GM19043 (cell line): Measurements from ENCODE around the gene CDK3.
"Not testable (repeated sequence)": the region's sequence is repeated elsewhere in the genome, so short reads cannot be mapped to it uniquely, and the experiment has no call there.

Experiments used
- ATAC-seq: cut with Tn5 transposase; IDR thresholded peaks from one replicate; pipeline ENCODE4 v1.9.1; 2021; ENCODE audit warnings: low read depth; ENCODE audit not compliant: unreplicated experiment

CDK3 gene

GRCh38 chr17:76036497-76037261 is 36.0 kb downstream of the CDK3 start:
- no peak for ATAC-seq

DNA sequence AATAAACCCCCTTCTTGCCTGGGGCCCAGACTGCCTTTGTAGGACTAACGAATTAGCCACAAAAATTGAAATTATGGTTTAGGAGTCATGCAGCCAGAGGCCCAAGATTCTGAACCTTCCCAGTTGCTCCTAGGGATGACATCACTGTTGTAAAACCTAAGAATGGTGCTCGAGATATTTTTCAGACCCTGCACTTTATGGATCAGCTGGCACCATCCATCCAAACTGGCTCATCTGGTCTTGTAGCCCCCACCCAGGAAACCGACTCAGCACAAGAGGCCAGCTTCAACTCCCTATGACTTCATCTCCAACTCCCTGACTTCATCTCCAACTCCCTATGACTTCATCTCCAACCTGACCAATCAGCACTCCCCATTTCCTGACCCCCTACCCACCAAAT is 37.4 kb downstream of the CDK3 start:
- no peak for ATAC-seq

DNA sequence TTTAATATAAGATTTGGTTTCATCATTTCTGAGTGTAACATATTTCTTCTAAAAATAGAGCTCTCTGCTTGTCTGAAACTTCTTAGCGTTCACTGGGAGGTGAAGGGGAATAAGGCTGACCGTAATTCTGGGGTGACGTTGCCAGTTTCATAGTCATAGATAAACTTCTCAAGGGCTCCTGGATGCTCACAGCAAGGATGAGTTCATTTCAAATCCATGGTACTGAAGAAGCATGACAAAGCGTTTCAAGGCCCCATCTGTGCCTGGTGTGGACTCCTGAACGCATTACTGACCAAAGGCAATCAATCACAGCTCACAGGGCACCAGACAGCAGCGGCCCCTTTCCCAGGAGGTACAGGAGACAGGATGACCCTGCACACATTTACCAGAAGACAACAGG is 38.5 kb downstream of the CDK3 start:
- ATAC-seq = no peak

- ATAC-seq = no peak
Observed at GRCh38 chr17:76040376-76040775, 39.7 kb downstream of the CDK3 start.

- not testable (repeated sequence) for ATAC-seq
Observed at GRCh38 chr17:76042868-76043267, 42.2 kb downstream of the CDK3 start.

GRCh38 chr17:76044475-76045007 is 43.9 kb downstream of the CDK3 start:
- ATAC-seq = not testable (repeated sequence)

- no peak for ATAC-seq
Observed at GRCh38 chr17:76046064-76046463, 45.4 kb downstream of the CDK3 start.

GRCh38 chr17:76048025-76048605 is 47.5 kb downstream of the CDK3 start:
- no peak for ATAC-seq

DNA sequence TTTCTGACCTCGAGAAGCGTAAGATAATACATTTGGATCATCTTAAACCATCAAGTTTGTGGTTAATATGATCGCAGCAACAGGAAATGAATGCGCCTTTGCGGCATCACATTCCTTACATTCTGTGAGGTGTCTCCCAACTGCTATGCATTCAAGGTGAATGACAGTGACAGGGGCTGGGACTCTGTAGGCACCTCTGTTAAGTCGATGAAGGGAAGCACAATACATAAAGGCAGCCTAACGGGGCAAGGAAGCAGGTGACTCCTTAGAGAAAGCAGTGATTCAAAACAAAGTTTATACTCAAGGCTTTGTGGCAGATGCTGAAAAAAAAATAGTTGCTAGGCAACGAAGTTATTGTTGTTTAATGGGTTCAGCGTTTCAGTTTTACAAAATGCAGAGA is 48.1 kb downstream of the CDK3 start:
- ATAC-seq = no peak

DNA sequence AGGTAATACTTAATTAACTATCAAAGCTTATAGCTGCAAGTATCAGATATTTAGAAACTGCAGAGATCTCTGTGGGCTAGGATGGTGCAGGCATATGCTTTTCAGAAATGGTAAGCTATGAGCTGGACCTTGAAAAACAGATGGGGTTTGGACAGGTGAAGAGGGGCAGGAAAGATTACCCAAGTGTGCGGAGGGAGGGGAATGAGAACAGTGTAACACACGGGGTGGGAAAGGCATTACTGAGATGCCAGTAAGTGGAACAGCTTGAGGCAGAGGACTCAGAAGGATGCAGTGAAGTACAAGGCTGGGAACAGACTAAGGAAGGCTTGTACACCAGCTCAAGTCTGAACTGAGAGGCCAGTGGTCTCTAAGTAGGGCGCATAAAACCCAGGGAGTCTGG is 48.6 kb downstream of the CDK3 start:
- ATAC-seq = no peak

GRCh38 chr17:76049836-76050537 is 49.3 kb downstream of the CDK3 start:
- no peak for ATAC-seq

GRCh38 chr17:76050538-76051467 is 50.1 kb downstream of the CDK3 start:
- ATAC-seq = no peak

DNA sequence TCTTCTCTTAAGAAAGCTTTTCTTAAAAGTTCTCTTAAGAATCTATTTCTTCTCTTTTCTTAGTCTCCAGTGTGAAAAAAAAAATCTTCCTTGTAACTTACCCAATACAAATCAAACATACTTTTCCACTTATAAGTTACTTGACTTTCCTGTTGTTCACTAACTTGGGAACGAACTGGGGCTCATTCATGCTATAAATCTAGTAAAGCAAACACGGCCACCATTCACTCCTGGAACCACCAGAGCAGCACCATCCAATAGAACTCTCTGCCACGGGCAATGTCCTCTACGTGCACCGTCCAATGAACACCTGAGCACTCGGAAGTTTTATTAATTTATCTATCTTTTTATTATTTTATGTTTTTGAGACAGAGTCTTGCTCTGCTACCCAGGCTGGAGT is 50.9 kb downstream of the CDK3 start:
- no peak for ATAC-seq

DNA sequence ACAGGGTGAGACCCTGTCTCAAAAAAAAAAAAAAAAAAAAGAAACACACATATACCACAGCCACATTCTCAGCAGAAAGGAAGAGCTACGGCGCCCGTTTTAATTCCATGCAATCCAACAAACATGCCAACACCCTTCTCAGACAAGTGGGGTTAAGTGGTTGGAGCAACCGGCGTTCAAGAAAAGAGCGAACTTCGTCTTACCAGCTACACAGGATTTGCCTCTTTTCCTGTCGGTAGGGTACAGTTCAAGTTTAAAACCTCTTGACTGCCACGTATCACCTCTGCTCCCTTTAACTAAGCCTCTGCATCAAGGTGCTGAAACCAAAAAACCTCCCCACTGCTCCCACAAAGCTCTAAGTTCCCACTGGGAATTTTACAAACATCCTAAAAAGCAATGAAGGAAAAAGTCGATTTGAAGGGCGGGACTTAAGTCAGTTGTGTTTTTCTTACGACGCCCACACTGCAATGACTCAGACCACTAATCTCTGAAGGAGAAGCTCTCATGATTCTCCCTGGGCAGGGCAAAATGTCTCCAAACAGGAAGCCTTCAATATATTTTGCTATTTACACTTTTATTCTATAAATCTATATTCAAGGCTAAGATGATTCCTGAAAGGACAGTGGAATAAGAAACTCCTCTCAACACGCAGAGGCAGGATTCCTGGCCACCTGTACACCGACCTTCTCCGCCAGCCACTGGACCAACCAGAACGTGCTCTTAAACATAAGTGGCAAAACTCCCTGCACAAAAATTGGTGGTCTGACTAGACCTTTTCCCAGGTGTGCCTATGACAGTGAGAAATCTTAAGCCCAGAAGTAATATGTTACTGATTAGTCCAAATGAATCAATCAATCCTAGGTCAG is 52.8 kb downstream of the CDK3 start:
- ATAC-seq = no peak

DNA sequence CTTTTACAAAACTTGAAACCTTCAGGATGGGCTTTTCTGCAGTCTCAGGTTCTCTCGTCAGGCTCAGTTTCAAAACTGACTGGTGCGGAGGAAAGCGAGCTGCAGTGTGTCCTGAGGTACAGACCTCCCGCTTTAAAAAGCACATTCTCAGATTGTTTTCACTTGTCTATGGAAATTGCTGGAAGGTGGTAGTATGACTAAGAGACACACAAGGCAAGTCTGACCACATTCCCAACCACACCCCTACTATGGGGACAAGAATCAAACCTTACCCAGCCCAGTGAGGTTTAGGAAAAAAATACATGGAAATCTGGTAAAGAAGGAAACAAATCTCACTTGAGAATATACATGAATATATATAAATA is 53.4 kb downstream of the CDK3 start:
- ATAC-seq = no peak
